ENCODE data around the gene CHSY3. TPM values are rescaled to one million over a fixed set of nuclear protein-coding genes. Genes with fewer than 3 reads are reported as not detected.
A peak's percentile ranks its signal among the peaks of the same experiment; 100 is the strongest.

CHSY3 gene
- 3.9 TPM for total RNA-seq

- DNase-seq (ENCODE audit: extremely low spot score in 2 of 2) = peak in 1 of 2 donors; percentile 87
- no peaks in the 10 kb centered on the region for H3K27me3 ChIP-seq
- intact Hi-C loops (cut with DNase I) = no loop called here
These were observed at the start of gene CHSY3 for GRCh38 chr5:129904102-129904666. CHSY3 (plus strand) TSS chr5:129904465.

GRCh38 chr5:129856325-129856724 is 47.9 kb upstream of the CHSY3 start:
- intact Hi-C loops (cut with DNase I) = no loop called here
- H3K4me1 ChIP-seq = no peaks in the 10 kb centered on the region
- DNase-seq (ENCODE audit: extremely low spot score in 2 of 2) = no peak

More at GRCh38 chr5:129904102-129904666, at the start of gene CHSY3:
- TF ChIP-seq POLR2A (IDR thresholded peaks at IDR 0.05) (no peak), CTCF (IDR thresholded peaks at IDR 0.05) (no peak), POLR2AphosphoS5 (IDR thresholded peaks at IDR 0.05; ENCODE audit: insufficient read depth in 1 of 2, low read depth in 1 of 2) (peak in 1 of 2 donors; percentile 40)
- no peaks in the 10 kb centered on the region for H3K36me3 ChIP-seq
- H3K4me3 ChIP-seq = peak within 1 kb of the TSS; percentile 82 to 86
- no peaks in the 10 kb centered on the region for H3K9me3 ChIP-seq
- peak within 1 kb of the TSS; percentile 92 for H3K27ac ChIP-seq
- H3K4me1 ChIP-seq = peaks cover 35% of the 10 kb centered on the region

GRCh38 chr5:129857116-129857515 is 47.1 kb upstream of the CHSY3 start:
- no peak for TF ChIP-seq CTCF (IDR thresholded peaks at IDR 0.05)
- TF ChIP-seq POLR2AphosphoS5 (IDR thresholded peaks at IDR 0.05; ENCODE audit: insufficient read depth in 1 of 2, low read depth in 1 of 2) = no peak
- TF ChIP-seq POLR2A (IDR thresholded peaks at IDR 0.05) = no peak
- H3K9me3 ChIP-seq = no peaks in the 10 kb centered on the region
- no peaks in the 10 kb centered on the region for H3K4me1 ChIP-seq
- H3K4me3 ChIP-seq = no peak overlapping the region
- H3K36me3 ChIP-seq = no peaks in the 10 kb centered on the region
- H3K27me3 ChIP-seq = no peaks in the 10 kb centered on the region
- H3K27ac ChIP-seq = no peak overlapping the region
- intact Hi-C loops (cut with DNase I) = no loop called here
- DNase-seq (ENCODE audit: extremely low spot score in 2 of 2) = no peak

More at GRCh38 chr5:129856325-129856724, 47.9 kb upstream of the CHSY3 start:
- Histone ChIP-seq H3K9me3 (no peaks in the 10 kb centered on the region), H3K27ac (no peak overlapping the region), H3K36me3 (no peaks in the 10 kb centered on the region), H3K27me3 (no peaks in the 10 kb centered on the region), H3K4me3 (no peak overlapping the region)
- TF ChIP-seq CTCF (IDR thresholded peaks at IDR 0.05) (no peak), POLR2A (IDR thresholded peaks at IDR 0.05) (no peak), POLR2AphosphoS5 (IDR thresholded peaks at IDR 0.05; ENCODE audit: insufficient read depth in 1 of 2, low read depth in 1 of 2) (no peak)

GRCh38 chr5:129858131-129858675 is 46.1 kb upstream of the CHSY3 start:
- no peak for DNase-seq (ENCODE audit: extremely low spot score in 2 of 2)
- no peaks in the 10 kb centered on the region for H3K9me3 ChIP-seq
- TF ChIP-seq CTCF (IDR thresholded peaks at IDR 0.05) (no peak), POLR2AphosphoS5 (IDR thresholded peaks at IDR 0.05; ENCODE audit: insufficient read depth in 1 of 2, low read depth in 1 of 2) (no peak), POLR2A (IDR thresholded peaks at IDR 0.05) (no peak)
- no peak overlapping the region for H3K27ac ChIP-seq
- H3K36me3 ChIP-seq = no peaks in the 10 kb centered on the region
- intact Hi-C loops (cut with DNase I) = no loop called here
- no peaks in the 10 kb centered on the region for H3K4me1 ChIP-seq
- H3K4me3 ChIP-seq = no peak overlapping the region
- no peaks in the 10 kb centered on the region for H3K27me3 ChIP-seq

GRCh38 chr5:129884322-129884721 is 19.9 kb upstream of the CHSY3 start:
- no peaks in the 10 kb centered on the region for H3K36me3 ChIP-seq
- no peak overlapping the region for H3K27ac ChIP-seq
- H3K4me3 ChIP-seq = no peak overlapping the region
- H3K9me3 ChIP-seq = no peaks in the 10 kb centered on the region
- no peaks in the 10 kb centered on the region for H3K27me3 ChIP-seq
- H3K4me1 ChIP-seq = no peaks in the 10 kb centered on the region
- no peak for DNase-seq (ENCODE audit: extremely low spot score in 2 of 2)
- intact Hi-C loops (cut with DNase I) = no loop called here
- no peak for TF ChIP-seq CTCF (IDR thresholded peaks at IDR 0.05)
- no peak for TF ChIP-seq POLR2AphosphoS5 (IDR thresholded peaks at IDR 0.05; ENCODE audit: insufficient read depth in 1 of 2, low read depth in 1 of 2)
- TF ChIP-seq POLR2A (IDR thresholded peaks at IDR 0.05) = no peak
